IMR-90 (cell line): ENCODE results near the gene LIAS.

ENCODE experiments used
- CTCF ChIP-seq: conservative IDR thresholded peaks from 2 replicates; pipeline ENCODE4 v1.5.1; 2012; ENCODE audit warnings: mild to moderate bottlenecking, low read depth, low read length, improper control_type of control experiment
- POLR2A ChIP-seq: IDR thresholded peaks from 2 replicates; pipeline ENCODE4 v1.6.1; 2012; ENCODE audit warnings: mild to moderate bottlenecking, low read depth, low read length
- RCOR1 ChIP-seq: IDR thresholded peaks from 2 replicates; pipeline ENCODE4 v1.6.1; 2012; ENCODE audit warnings: mild to moderate bottlenecking, low read length, improper control_type of control experiment; ENCODE audit not compliant: insufficient replicate concordance
- SMC3 ChIP-seq: fragments of 150-350 bp; IDR thresholded peaks from 2 replicates; pipeline ENCODE4 v1.6.1; 2016; ENCODE audit warnings: low read depth, mild to moderate bottlenecking, antibody characterized with exemption, low read length, moderate library complexity
- USF2 ChIP-seq: fragments of 150-350 bp; IDR thresholded peaks from 2 replicates; pipeline ENCODE4 v1.6.1; 2017; ENCODE audit warnings: mild to moderate bottlenecking, antibody characterized with exemption, low read length, low read depth

GRCh38 chr4:39472396-39472795 is 13.5 kb downstream of the LIAS start:
- TF ChIP-seq CTCF (no peak), SMC3 (no peak), POLR2A (no peak), USF2 (no peak), RCOR1 (no peak)
